ENCODE results near the gene LAMC3. TPM values are rescaled to one million over a fixed set of nuclear protein-coding genes. Genes with fewer than 3 reads are reported as not detected.
A peak's percentile ranks its signal among the peaks of the same experiment; 100 is the strongest.

LAMC3 gene
- polyA plus RNA-seq, 5 donors: 7.3 to 15.4 (median 12.2) TPM

DNA sequence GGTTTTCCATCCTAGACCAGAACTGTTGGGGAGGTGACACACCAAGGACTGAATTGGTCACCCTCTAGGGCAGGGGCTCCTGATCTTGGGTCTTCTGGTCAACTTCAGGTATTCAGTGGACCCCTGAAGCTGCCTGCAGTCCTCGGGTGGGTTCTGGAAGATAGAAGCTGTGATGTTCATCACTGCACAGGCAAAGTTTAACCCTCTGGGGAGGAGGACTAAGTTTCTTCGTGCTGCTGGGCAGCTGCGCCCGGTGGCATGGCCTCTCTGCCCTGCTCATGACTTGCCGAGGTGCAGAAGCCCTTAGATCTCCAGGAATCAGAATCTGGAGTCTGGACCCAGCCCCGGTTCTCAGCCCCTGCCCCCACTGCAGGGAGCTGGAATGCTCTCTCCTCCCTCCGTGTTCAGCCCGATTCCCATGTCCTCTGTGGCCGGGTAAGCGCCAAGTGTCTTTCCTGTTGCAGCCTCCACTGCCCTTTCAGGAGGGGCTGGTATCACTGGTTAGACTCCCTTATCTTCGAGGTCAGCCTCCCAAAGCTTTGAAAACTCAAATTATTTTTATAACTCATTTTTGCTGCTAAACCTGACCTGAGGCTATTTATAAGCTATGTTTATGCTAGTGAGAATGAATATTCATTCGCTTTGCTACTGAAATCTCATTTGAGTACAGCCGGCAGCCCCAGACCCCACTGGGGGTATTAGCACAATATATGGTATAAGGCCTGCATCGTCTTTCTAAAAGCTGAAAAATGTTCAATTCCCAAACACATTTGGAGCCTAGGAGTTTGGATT, 1.7 kb downstream of the LAMC3 start:
- no peak for DNase-seq

DNA sequence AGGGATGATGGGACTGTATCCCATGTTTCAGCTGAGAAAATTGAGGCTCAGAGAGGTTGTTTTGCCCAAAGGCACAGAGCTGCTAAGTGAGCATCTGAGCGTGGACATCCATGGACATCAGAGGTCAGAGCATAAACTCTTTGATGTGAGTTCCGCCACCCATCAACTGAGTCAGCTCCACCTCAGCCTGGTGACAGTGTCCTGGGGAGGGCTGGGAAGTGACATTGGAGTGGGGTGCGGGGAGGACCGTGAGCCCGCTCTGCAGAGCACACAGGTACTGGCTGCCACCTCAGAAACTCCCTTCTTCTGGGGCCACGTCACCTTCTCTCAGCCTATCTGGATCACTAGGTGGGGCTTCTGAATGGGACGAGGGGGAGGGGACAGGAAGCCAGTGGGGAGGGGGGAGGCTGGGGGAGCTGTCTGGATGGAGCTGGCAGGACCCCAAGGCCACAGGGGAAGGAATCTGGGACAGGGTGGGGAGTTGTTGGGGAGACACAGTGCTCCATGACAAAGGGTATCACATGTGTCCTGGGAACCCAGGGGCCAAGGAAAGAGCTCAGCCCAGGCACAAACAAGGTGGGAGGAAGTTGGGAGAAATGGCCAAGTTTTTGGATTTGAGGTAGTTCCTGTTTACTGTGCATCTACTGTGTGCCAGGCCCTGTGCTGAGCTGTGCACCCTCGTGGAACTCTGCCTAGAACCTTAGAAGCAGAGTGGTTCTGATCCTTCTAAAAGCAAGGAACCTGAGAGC, 2.5 kb downstream of the LAMC3 start:
- DNase-seq: no peak

DNA sequence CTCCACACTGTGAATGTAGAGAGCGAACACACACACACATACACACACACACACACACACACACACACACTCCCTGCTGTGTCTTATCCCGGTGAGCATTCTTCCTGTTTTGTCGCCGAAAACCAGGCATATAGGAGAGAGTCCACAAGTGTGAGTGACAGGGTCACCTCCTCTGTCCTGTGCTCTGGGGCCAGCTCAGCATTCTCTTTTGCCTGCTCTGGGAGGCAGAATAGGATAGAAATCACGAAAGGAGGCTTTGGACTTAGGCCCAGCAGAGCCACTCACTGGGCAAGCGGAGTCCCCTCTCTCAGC, 3.0 kb downstream of the LAMC3 start:
- no peak for DNase-seq

DNA sequence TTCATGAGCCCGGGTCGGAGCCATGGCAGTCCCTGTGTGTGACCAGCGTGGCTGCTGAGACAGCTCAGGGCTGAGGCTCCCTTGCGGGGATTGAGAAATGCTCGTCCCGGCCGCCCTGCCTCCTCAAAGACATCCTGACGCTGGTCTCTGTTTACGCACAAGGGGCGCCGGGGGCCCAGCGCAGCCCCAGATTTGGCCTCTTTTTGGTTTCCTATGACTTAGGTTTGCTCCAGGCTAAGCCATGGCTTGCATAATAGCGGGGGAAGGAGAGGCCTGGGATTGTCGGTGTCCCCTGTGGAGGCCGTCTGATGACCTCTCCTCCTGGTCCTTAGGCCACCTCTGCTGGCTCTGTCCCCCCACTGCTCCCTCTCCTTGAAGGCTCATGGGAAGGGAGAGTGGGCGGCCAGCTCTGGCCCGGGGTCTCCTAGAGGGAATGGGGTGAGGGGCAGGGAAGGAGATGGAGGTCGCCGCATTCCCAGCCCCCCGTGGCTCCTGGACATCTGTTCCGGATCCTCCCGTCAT, 3.5 kb downstream of the LAMC3 start:
- no peak for DNase-seq

DNA sequence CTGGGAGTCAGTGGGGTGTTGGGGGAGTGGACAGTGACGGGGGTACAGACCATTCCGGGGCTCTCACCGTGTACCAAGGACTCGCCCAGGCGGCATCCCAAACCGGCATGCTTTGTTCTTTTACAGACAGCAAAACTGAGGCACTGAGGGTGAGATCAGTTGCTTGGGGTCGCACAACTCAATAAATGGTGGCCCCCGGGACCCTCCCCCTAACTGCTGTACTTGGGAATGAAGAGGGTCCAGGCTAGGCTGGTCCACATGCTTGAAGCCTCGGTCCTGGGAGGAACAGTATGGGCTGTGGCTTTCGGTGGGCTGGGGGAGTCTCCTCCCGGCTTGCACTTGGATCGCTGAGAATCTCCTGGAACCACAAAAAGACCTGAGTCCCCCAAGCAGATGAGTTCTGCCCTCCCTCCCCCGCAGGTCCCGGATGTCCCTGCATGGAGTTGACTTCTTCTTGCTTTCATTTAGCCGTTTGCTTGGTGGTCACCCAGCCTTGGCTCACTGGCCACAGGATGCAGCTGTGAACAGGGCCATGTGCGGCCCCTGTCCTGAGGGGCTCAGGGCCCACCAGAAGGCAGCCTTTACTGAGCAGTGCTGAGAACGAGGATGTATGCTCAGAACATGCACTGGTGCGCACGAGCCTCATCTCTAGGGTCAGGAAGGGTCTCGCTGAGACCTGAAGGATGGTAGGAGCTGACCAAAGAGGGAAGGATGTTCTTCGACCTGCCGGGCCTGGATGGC, 4.2 kb downstream of the LAMC3 start:
- no peak for DNase-seq

DNA sequence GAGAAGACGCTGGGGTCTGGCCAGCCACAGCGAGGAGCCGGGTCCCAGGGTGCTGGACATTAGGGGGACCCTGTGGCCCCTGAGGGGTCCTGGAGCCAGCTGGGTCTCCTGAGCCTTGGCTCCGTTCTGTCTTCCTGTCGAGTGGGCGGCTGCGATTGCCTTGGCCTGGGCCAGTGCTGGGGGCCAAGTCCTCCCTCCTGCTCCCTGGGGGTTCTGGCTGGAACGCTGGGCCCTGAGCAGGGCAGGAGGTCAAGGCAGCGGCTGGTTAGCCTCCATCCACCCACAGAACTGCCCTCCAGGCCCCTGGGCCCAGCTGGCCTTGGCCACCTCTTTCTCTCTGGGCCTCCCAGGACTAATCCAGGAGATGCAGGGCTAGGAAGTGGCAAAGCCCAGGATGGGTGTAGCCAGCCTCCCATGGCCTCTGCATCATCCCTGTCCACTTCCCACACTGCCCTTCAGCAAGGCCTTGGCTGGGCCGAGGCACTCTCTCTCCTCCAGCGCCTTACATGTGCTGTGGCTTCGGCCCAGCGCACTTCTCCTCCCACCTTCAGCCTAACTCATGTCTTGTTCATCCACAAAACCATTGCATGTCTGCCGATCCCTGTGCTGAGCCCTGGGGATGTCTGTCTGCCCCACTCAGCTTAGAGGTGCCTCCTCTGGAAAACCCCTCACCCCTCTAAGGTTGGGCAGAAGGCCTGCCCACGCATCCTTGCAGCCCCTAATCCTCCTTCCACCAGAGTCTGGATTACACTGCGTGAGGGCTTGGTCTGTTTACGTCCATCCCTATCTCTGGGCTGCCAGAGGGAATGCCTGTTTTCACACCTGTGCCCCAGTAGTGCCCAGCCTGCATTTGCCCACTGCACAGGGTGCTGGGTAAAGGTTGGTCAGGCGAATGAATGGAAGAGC, 5.0 kb downstream of the LAMC3 start:
- no peak for DNase-seq

DNA sequence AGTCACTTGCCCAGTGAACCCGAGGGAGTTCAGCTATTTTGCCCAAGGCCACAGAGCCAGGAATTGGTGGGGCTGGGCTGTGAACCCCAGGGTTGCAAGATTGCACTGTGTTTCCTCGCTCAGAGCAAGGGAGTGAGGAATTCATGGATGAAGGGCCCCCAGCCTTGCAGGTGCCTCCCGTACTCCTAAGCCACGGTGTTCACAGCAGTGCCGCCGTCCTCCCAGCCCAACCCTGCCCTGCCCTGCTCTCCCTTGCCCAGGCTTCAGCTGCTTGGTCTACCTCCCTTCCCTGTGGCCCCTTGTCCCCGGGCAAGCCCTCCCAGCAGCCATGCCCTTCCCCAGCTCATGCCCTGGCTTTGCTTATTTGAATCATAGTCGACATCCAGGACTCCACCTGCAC, 6.1 kb downstream of the LAMC3 start:
- DNase-seq: no peak

DNA sequence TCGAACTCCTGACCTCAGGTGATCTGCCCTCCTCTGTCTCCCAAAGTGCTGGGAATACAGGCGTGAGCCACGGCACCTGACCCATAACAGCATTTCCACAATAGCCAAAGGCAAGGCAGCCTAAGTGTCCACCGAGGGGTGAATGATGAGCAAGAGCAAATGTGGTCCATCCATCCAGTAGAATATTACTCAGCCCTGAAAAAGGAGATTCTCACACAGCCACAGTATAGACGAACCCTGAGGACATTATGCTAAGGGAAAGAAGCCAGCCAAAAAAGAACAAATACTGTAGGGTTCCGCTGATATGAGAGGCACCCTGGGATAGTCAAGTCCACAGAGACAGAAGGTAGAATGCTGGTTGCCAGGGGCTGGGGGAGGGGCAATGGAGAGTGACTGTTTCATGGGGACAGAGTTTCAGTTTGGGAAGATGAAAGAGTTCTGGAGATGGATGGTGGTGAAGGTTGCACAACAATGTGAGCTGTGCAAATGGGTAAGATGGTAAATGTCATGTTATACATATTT, 7.0 kb downstream of the LAMC3 start:
- no peak for DNase-seq

DNA sequence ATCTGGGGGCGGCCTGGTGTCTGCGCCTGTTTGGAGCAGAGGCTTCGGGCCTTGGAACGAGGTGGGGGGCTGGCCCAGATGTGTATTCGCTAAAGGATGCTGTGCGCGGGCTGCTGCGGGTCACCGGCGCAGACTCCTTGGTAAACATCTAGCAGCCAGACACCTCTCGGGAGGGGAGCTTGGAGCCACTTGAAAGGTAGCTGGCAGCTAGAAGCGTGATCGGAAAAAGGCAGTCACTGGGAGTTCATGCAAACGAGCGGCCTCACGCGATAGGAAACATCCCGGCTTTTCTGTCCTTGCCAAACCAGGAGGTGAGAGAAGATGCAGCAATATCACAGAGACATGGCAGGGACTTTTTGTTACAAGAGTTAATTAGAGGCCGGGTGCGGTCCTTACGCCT, 8.1 kb downstream of the LAMC3 start:
- DNase-seq: no peak

DNA sequence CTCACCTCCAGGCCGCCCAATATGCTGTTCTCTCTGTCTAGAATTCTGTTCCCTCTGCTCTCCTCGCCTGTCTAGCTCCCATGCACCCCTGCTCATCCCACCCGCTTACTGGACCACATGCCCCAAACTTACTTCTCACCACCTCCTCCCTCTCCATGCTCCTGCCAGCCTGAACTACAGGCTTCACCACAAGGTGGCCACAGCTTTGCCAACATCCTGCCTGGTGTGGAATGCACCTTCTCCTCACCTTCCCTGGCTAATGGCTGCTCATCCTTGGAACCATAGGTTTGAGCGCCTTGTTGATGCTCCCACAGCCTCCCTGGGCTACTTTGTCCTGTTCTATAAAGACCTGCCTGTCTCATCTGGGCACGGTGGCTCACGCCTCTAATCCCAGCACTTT, 9.6 kb downstream of the LAMC3 start:
- no peak for DNase-seq

DNA sequence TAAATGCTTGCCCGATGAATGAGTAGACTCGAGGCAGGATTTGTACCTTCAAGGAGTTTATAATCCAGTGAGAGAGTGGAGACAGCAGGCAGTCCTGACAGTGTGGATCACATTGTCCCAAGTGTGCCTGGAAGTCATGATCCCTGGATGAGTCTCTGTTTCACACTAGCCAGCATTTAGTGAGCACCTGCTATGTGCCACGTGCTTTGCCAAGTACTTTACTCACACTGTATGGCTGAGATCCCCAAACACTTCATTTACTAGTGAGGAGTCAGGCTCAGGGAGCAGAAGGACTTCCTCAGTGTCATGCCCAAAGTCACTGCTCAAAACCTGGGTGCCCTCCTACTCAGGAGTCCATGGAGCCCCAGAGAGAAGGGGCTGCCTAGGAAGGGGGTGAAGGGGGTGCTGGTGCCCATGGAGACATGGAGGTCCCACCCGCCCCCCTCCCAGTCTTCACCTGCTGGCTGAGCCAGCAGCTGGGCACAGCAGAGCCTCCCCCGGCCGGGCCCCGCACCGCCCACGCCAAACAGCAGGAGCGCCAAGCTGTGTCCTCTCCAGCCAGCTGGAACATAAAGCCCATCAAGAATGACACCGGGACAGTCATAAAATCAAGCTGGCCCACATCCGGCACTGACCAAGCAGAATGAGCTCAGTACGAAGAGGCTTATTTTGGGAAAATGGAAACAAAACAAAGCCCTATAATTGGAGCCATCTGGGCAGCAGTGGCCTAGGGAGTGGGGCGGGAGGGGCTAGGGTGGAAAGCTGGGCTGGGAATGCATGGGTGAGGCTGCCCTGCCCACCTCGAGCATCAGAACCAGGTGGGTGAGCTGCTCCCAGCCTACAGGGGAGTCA, 10.6 kb downstream of the LAMC3 start:
- DNase-seq: peak; percentile 56 to 70

DNA sequence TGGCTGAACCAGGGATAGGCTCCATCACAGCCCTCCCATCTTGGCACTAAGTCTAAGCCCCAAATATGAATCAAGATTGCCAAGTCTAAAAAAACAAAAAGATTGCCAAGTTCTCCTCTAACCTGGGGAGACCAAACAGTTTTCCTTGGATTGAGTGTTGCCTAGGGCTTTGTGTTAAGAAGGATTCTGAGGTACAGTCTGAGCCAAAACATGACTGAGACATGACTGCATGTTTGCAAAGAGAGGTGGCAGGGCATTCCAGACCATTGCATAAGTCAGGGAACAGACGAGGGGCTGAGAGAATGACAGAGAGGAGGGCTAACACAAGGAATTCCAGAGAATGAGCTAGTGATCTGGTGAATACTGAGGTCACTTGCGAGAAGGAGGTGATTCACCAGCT, 11.4 kb downstream of the LAMC3 start:
- no peak for DNase-seq

DNA sequence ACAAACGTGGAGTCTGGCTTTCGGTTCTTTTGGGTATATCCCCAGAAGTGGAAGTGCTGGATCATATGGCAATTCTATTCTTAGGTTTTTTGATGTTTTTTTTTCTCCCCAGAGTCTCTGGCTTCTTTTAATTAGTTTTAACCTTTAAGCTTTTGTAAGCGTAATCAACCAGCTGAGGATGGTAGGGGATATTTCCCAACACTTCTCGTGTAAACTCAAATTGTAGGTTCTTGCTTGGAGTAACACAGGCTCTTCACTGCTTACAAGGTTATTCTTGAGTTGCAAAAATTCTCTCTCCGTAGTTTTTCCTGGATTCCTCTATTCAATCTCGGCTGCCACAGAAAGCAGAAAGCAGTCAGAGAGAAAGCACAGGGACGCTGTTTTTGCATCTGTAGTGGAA, 11.9 kb downstream of the LAMC3 start:
- DNase-seq: no peak

DNA sequence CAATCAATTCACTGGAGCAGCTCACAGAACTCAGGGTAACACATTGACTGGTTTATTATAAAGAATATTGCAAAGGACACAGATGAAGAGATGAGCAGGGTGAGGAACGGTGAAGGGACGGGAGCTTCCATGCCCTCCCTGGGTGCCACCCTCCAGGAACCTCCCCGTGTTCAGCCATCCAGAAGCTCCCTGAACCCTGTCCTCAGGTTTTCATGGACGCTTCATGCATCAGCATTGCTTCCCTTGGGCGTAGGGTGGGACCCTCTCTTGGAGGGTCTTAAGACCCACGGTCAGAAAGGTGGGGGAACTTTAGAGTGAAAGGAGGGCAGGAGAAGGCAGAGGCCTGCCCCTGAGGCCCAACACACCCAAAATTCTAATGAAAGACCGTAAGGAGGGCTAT, 12.8 kb downstream of the LAMC3 start:
- DNase-seq: no peak

DNA sequence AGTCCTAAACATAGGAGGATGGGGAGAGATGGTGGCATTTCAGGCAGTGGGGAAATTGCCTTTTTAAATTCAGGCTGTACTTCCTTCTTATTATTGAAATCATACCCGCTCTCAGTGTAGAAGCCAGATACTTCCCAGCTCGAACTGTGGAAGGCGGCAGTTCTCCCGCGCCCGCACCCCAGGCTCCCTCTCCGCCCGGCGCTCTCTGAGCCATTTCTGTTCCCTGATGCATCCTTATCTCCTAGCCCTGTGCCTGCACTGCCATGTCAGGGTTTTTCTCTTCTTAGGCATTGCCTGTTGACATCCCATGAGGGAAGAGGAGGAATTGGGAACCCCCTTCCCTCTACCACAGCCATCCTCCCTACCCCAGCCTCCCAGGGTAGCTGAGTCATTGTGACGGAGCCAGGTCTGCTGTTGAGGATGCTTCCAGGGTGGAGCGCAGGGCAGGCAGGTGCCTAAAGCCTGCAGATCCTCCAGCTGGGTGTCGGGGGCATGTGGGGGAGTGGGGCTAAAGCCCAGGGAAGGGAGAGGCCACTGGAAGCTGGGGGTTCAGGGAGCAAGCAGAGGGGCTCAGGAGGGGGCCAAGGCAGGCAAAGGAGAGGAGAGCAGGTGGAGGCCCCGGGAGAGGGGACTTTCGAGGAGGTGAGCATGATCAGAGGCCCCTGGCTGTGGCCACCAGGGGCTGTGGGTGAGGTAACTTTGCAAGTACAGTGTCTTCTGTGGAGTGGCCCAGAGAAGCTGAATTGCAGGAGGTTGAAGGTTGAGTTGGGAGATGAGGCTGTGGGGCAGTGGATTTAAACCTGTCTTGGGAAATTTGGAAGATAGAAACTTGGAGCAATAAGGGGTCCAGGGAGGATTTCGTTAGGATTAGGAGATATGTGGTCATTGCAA, 16.2 kb downstream of the LAMC3 start:
- no peak for DNase-seq

DNA sequence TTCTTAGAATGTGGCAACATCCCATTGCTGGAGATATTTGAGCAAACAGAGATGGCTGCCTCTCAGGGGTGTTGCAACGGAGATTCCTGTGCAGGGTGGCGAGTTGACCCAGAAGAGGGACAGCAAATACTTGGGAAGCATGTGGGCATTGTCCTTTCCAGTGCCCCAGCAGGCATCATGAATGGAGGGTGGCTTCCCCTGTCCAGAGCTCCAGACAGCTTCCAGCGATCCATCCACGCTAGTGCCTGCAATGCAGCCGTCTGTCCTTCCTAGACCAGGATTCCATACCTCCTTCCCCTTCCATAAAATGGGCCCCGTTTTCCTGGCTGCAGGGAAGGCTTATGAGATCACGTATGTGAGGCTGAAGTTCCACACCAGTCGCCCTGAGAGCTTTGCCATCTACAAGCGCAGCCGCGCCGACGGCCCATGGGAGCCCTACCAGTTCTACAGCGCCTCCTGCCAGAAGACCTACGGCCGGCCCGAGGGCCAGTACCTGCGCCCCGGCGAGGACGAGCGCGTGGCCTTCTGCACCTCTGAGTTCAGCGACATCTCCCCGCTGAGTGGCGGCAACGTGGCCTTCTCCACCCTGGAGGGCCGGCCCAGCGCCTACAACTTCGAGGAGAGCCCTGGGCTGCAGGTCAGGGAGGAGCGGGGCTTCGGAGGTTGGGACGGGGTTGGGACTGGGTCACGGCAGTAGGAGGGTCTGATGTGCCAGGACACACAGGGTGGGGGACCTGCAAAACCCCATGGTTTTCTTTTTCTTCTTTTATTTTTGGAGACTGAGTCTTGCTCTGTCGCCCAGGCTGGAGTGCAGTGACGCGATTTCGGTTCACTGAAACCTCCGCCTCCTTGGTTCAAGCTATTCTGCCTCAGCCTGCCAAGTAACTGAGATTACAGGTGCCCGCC, 17.2 kb downstream of the LAMC3 start:
- DNase-seq: no peak

DNA sequence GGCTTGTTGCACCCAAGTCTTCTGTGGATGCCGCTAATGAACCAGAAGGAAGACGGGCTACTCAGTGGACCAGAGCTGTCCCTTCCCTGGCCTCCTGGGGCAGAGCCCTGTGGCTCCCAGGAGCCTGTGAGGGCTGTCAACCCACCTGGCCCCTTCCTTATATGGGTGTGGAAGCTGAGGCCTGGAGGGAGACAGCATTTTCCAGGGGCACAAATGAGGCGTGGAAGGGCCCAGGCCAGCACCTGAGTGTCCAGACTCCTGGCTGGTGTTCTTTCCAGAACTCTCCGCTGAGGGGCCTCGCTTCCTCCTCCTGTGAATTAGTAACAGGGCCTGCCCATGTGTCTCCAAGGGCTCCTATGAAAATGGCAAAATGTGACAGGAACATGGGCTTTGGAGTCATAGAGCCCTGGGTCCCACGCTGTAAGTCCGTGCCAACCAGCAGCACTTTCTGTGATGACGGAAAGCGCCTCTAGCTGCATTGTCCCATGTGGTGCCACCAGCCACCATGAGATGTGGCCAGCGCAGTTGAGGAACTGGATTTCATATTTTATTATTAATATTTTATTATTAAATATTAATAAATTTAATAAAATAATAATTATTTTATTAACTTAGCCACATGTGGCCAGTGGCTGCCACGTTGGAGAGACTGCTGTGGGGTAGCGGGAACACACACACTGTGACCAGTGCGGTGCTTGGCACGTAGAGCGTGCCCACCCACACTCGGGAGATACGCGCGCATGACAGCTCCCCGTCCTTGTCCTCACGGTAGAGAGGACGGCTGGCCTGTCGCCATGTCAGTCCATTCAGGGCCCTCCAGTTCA, 18.3 kb downstream of the LAMC3 start:
- DNase-seq: no peak
